ACHN (cell line): ENCODE results near the gene RPS26.
"Not testable (repeated sequence)": the region's sequence is repeated elsewhere in the genome, so short reads cannot be mapped to it uniquely, and the experiment has no call there.

Experiments
- DNase-seq: peaks from one replicate; pipeline ENCODE4 v3.0.0-alpha.2; 2015
- in situ Hi-C: cut with HindIII; loops from 2 replicates; pipeline ENCODE4 v1.10.0; 2017; ENCODE audit warnings: low sequenced_read_pairs, low pct_ligation_motif_present, low pct_unique_long_range_greater_than_20kb

The RPS26 gene

GRCh38 chr12:56041552-56042429, at the start of gene RPS26:
RPS26 (plus strand) TSS chr12:56041918; CDS start chr12:56042167, 249 bp downstream.
- in situ Hi-C loops, result no loop called here

GRCh38 chr12:55993230-55993853, 48.4 kb upstream of the RPS26 start:
- DNase-seq, result no peak
- in situ Hi-C loops, result no loop called here

More at GRCh38 chr12:56041552-56042429, at the start of gene RPS26:
- DNase-seq, result peak; percentile 100

GRCh38 chr12:55995366-55995765, 46.4 kb upstream of the RPS26 start:
- no peak for DNase-seq
- in situ Hi-C loops, result no loop called here

GRCh38 chr12:55996201-55996714, 45.5 kb upstream of the RPS26 start:
- peak; percentile 81 for DNase-seq
- in situ Hi-C loops, result no loop called here

- peak; percentile 100 for DNase-seq
- in situ Hi-C loops, result no loop called here
These were observed 44.8 kb upstream of the RPS26 start, which contains the start of gene SUOX for GRCh38 chr12:55996715-55997534. SUOX (plus strand) TSS chr12:55997276; CDS start chr12:56002222, 4,946 bp downstream.

GRCh38 chr12:55997535-55997859, 44.2 kb upstream of the RPS26 start:
- DNase-seq, result no peak
- in situ Hi-C loops, result no loop called here

GRCh38 chr12:55999522-55999921, 42.2 kb upstream of the RPS26 start:
- in situ Hi-C loops, DNase-seq: not testable (repeated sequence)

- in situ Hi-C loops, DNase-seq: not testable (repeated sequence)
These were observed 41.6 kb upstream of the RPS26 start for GRCh38 chr12:55999999-56000540.

GRCh38 chr12:56001487-56002100, 40.1 kb upstream of the RPS26 start:
- DNase-seq, result peak; percentile 58
- in situ Hi-C loops, result no loop called here

GRCh38 chr12:56003376-56003775, 38.3 kb upstream of the RPS26 start:
- DNase-seq, in situ Hi-C loops: not testable (repeated sequence)

- in situ Hi-C loops, result no loop called here
- DNase-seq, result no peak
These were observed 37.5 kb upstream of the RPS26 start for GRCh38 chr12:56004211-56004610.

- peak; percentile 39 for DNase-seq
- in situ Hi-C loops, result no loop called here
These were observed 33.9 kb upstream of the RPS26 start for GRCh38 chr12:56007564-56008559.

GRCh38 chr12:56010111-56010570, 31.6 kb upstream of the RPS26 start:
- no peak for DNase-seq
- in situ Hi-C loops, result no loop called here

GRCh38 chr12:56011509-56012090, 30.1 kb upstream of the RPS26 start:
- in situ Hi-C loops, result no loop called here
- DNase-seq, result no peak

GRCh38 chr12:56013482-56013881, 28.2 kb upstream of the RPS26 start:
- DNase-seq, result no peak
- in situ Hi-C loops, result no loop called here

- in situ Hi-C loops, result no loop called here
- no peak for DNase-seq
These were observed 27.5 kb upstream of the RPS26 start for GRCh38 chr12:56014205-56014604.

- in situ Hi-C loops, result no loop called here
- DNase-seq, result no peak
These were observed 24.5 kb upstream of the RPS26 start for GRCh38 chr12:56017181-56017580.
